Epidermal melanocyte (primary cell): ENCODE data around the gene CYP1B1.
"Not testable (repeated sequence)": the region's sequence is repeated elsewhere in the genome, so short reads cannot be mapped to it uniquely, and the experiment has no call there.

Experiments
- DNase-seq: peaks from one replicate; pipeline ENCODE4 v3.0.0; 2011; ENCODE audit warnings: low spot score; ENCODE audit not compliant: insufficient read length

CYP1B1 gene

DNA sequence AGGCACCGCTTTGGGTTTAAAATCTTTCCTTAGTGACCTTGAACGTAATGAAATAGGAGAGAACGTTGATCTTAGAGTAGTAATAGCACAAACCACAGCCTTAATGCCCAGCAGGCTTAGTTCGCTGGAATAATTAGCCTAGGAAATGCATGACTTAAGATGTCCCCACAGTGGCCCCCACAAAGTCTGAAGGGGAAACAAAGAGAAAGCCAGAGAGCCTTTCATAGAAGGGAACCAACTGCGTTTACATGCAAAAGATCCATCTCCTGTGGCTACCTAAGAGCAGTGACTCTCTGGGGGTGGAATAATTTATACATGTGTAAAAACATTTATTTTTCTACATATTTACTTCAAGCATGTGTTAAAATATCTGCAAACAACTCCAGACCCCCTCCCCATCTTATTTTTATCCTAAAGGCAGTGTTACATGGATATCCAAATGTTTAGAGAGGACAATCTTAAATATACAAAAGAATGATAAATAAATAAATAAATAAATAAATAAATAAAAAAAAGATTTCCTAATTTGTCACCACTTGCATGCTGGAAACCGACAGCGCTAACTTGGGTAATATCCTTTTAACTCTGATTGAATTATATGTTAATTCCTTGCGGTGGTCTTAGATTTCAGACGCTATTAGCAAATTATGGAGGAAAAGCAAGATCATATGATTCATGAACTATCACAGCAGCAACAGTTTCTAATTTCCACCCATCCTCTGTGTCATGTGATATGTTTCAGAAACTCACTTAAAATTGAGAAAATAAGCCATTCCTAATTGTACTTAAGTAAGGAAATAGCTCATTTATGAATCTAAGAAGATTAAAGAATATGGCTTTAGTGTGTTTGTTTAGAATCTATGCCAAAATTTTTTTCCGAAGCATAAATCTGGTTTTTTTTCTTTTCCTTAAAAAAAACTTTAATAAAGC, 23.4 kb upstream of the CYP1B1 start:
- DNase-seq, result no peak

- no peak for DNase-seq
Measured at GRCh38 chr2:38098421-38099098, 22.6 kb upstream of the CYP1B1 start.

DNA sequence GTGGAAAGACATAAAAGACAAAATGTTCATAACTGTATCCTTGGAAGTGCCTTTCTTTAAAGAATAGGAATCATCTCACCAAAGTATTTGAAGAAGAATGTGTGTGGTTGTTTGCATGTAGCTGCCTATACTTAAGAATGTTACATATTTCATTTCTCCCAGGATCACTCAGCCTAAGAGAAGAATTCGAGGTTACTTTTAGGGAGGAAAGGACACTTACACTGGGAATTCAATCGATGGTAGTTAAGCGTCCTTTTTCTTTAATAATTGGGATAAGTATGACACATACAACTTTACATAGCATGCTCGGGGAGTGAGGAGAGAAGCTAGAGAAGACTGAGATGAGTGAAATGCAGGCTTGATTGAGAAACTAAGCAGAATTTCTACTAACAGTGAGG, 22.0 kb upstream of the CYP1B1 start:
- no peak for DNase-seq

DNA sequence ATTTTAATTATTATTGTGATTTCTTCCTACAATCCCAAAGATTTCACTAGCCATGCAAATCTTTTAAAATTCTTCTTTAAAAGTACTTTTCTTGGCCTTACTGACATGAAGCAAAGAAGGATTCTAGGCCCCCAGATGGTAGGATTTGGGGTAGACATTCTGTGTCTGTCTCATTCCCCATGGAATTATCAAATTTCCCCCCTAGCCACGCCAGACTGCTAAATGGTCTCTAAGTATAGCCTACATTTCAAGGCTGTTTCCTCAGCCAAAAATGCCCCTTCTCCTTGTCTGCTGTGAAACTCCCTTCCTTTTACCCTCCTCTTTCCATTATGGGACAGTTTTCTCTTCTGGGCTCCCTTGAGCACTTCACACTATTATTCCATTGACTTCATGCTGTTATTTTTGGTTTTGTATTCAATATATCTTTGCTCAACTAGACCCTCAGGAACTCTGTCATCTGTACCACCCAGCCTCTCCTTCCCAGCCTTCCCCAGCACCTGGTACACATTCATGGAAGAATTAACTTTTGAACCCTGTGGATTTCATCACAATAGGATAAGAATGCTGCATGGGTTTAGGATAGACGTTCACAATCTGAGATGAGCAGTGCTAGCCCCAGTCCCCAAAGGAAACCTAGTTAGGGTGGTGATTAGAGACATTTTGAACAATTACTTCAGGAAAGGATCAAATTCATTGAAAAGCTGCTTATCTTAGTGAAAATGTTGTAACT, 21.5 kb upstream of the CYP1B1 start:
- DNase-seq, result no peak

DNA sequence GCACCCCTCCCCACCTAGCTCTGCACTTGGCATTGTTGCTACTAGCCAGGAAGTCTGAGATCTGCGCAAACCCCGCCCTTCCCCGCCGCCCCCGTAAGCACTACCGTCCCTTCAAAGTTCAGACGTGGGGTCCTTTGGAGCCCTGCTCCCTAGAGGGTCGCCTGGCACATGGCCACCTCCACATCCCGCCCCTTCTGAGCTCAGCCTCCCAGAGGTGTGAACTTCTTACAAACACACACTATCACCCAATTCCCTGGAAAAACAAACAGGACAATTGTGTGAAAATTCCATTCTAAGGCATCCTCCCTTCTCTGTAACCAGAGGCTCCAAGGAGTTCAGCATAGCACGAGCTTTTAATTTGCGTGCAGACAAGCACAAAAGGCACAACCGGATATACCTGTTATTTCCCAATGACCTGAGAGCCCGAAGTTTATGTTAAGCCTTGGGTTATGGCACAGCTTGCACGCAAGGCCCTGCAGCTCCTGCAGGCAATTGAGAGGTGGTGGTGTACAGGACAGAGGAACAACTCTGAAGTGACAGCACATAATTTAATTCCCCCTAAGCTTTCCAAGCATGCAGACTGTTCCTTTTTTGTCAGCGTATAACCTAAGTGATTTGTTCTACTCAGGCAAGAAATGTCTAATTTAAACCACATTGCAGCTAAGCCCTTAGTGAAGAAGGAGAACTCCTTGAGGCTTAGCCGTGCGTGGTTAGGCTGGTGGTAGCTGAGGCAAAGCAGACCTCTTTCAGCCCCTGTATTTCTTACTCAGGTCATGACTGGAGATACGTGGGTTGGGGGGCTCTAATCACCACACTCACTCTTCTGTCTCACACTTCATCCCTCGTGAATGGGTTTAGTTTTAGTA, 20.3 kb upstream of the CYP1B1 start:
- DNase-seq, result no peak

DNA sequence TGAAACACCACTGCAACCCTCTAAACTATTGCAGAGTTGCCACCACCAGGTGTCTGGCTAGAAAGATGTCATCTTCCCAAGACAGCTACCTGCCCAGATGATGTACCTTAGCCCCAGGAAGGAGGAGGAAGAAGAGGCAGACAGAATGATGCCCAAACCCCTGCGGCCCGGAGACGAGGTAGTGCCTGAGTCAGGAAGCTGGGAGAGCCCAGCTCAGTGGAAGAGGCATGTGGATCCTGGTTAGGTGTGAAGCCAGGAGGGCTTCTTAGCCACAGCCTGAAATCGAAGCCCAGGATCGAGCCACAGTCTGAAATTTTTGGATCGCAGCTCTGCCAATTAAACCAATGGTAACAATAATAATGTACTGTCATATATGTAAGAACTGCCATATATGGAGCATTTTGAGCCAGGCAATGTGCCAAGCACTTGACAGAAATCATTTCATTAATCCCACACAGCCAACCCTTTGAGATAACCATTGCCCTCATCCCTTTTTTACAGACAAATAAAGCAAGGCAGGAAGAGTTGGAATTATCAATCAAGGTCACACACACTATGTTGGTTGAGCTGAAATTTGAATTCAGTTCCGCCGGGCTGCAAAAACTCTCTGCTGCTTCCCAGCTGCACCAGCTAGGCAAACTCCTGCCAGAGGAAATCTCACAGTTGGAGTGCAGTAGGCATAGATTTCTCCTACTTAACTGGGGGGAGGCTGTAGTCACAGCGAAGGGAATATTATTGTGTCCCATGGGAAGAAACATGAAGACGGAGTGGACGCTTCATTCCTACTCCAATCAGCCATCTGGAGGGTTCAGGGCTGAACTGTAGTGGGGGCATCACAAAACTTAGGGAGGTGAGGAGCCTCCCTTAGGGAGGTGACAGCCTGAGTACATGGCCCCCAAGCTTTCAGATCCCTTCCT, 19.4 kb upstream of the CYP1B1 start:
- DNase-seq, result no peak

- DNase-seq, result no peak
Measured at GRCh38 chr2:38093527-38094165, 17.7 kb upstream of the CYP1B1 start.

GRCh38 chr2:38092196-38092902, 16.4 kb upstream of the CYP1B1 start:
- no peak for DNase-seq

- DNase-seq, result no peak
Measured at GRCh38 chr2:38091760-38092159, 15.8 kb upstream of the CYP1B1 start.

DNA sequence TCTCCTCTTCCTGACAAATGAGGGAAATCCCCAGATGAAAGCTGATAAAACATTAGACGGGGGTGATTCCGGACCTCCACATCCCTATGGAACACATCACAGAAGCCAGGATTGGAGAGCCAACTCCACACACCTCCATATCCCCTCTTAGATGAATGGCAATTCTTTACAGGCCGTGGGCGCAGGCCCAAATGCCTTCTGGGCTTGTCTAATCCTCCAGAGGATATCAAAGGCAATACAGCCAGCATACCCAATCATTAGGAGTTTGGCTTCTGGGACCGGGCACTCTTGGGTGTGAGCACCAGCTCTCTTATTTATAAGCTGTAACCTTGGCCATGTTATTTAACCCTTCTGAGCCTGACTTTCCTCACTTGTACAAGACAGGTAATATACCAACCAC, 15.0 kb upstream of the CYP1B1 start:
- no peak for DNase-seq

- DNase-seq, result not testable (repeated sequence)
Measured at GRCh38 chr2:38090212-38090611, 14.3 kb upstream of the CYP1B1 start.

- not testable (repeated sequence) for DNase-seq
Measured at GRCh38 chr2:38085998-38086698, 10.2 kb upstream of the CYP1B1 start.

- not testable (repeated sequence) for DNase-seq
Measured at GRCh38 chr2:38084556-38084955, 8.6 kb upstream of the CYP1B1 start.

- DNase-seq, result not testable (repeated sequence)
Measured at GRCh38 chr2:38082727-38083126, 6.8 kb upstream of the CYP1B1 start.

GRCh38 chr2:38080346-38080745, 4.4 kb upstream of the CYP1B1 start:
- DNase-seq, result no peak

- DNase-seq, result no peak
Measured at GRCh38 chr2:38079116-38080052, 3.4 kb upstream of the CYP1B1 start.

GRCh38 chr2:38077431-38077769, 1.4 kb upstream of the CYP1B1 start:
- DNase-seq, result no peak
